GM21717 (cell line): Measurements from ENCODE around the gene PICALM.
"Not testable (repeated sequence)": the region's sequence is repeated elsewhere in the genome, so short reads cannot be mapped to it uniquely, and the experiment has no call there.

Experiments
- ATAC-seq: cut with Tn5 transposase; IDR thresholded peaks from one replicate; pipeline ENCODE4 v1.9.1; 2021; ENCODE audit warnings: mild to moderate bottlenecking, moderate library complexity; ENCODE audit not compliant: unreplicated experiment

PICALM gene, protein sequence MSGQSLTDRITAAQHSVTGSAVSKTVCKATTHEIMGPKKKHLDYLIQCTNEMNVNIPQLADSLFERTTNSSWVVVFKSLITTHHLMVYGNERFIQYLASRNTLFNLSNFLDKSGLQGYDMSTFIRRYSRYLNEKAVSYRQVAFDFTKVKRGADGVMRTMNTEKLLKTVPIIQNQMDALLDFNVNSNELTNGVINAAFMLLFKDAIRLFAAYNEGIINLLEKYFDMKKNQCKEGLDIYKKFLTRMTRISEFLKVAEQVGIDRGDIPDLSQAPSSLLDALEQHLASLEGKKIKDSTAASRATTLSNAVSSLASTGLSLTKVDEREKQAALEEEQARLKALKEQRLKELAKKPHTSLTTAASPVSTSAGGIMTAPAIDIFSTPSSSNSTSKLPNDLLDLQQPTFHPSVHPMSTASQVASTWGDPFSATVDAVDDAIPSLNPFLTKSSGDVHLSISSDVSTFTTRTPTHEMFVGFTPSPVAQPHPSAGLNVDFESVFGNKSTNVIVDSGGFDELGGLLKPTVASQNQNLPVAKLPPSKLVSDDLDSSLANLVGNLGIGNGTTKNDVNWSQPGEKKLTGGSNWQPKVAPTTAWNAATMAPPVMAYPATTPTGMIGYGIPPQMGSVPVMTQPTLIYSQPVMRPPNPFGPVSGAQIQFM

DNA sequence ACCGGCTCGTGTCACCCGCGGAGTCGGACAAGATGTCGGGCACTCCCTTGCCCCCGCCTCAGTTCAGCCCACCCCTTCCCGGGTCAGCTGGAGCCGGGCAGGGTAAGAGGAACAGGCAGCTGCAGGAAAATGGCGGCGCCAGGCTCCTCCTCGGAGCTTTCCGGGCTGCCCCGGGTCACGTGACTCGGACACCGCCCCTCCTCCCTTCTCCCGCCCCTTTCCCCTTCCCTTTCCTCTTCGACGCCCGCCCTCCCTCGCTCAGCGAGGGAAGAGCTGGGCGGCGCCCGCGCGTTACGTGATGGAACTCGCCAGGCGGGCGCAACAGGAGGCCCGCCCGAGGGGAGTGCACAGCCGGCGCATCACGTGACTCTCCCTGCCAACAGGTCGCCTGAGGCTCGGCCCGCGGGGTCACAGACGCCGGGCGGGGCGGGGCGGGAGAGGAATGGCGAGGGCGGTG, at the start of gene PICALM:
Gene PICALM, minus strand, starts transcription at position 134 of the 457 bp plus-strand sequence. CDS start 304 bp downstream, outside the sequence.
- ATAC-seq = peak; percentile 86

- ATAC-seq = no peak
Observed at GRCh38 chr11:86118253-86118652, 49.4 kb upstream of the PICALM start.

DNA sequence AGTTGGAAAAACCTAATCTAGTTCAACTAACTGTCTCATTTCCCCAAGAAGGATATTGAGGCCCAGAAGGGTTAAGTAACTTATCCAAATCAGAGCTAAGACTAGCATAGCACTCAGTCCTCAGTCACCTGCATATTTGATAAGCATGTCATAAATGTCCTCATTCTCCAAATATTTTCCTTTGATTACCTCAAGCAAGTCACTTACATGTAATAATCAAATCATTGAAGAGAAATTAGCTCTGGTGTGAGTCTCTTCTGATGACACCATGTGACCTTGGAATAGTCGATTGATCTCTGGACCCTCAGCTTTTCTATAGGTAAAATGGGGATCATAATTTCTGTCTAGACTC, 48.8 kb upstream of the PICALM start:
- no peak for ATAC-seq

DNA sequence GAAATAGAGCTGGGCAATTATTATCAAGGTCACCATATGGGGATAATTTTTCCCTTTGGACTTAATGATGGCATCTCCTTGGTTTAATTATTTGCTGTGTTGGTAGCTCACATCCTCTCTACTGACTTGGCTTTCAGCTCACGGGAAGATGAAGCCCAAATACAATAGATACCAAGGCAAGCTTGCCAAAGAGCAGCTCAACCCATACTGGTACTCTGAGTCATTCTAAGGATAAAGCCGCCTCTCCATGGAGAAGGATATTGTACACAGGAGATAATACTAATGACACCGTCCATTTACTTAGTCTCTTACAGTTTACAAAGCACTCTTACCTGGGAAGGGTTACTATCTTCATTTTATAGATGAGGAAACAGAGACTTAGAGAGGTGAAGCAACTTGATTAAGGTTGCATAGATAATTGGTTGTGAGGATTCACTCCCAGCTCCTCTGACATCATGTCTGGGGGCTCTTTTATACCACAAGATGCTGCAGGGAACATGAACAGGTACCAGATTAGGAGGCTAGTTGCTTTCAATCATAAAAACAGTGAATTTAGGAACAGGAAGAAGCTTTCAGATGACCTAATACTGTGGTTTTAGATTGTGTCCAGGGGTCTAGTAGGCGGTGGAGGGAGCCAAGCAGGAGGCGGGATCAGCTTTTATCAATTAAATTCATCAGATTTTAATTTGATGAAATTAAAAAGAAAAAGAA, 48.3 kb upstream of the PICALM start:
- ATAC-seq = no peak

DNA sequence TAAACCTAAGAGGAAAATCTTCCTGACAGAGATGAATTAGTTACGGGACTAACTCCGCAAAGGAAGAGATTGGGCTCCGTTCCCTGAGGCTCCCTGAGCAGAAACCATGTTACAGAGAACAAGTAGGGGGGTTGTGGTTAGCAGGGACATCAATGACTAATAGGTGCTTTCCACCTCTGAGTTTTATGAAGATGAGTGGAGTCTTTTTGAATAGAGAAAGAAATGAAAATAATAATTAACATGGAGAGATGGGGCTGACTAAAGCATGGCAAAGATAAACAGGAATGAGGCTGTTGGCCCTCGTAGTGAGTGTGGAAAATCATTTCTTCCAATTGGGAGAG, 47.5 kb upstream of the PICALM start:
- ATAC-seq = peak; percentile 93

DNA sequence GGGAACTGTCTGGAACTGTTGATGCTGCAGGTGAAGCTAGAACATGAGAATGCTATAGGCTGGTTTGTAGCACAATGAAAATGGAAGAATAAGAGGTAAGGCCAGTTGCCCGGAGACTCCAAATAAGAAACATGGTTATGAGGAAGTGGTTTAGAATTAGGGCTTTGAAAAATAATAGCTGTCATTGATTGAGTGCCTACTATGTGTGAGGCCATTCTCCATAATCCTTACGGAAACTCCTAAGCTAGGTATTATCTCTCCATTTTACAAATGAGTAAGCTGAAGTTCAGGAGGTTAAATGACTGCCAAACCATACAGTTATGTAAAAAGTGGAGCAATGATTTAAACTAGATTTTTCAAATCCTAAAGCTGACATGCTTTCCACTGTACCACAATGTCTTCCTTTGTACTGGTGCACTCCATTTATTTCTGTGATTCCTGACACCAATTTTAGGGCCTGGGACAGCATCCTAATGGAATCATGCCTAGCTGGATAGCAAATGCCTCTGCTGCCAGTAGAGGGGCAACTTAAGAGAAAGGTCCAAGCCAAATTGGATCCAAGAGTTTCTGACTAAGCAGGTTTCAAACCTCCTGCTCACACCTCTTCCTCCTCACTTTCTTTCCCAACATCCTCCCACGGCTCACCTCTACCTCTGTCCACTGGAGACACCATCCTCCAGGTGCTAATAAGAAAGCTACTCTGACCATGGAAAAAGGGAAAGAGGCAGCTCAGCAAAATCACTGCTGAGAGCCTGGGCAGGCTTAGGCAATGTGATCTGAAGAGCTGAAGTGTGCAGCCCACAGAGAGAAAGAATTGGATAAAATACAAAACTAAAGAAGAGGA, 46.9 kb upstream of the PICALM start:
- peak; percentile 54 for ATAC-seq

GRCh38 chr11:86108890-86109638, 40.2 kb upstream of the PICALM start:
- no peak for ATAC-seq

- ATAC-seq = no peak
Observed at GRCh38 chr11:86108191-86108590, 39.3 kb upstream of the PICALM start.

GRCh38 chr11:86106916-86107315, 38.0 kb upstream of the PICALM start:
- no peak for ATAC-seq

- ATAC-seq = not testable (repeated sequence)
Observed at GRCh38 chr11:86106031-86106430, 37.1 kb upstream of the PICALM start.

DNA sequence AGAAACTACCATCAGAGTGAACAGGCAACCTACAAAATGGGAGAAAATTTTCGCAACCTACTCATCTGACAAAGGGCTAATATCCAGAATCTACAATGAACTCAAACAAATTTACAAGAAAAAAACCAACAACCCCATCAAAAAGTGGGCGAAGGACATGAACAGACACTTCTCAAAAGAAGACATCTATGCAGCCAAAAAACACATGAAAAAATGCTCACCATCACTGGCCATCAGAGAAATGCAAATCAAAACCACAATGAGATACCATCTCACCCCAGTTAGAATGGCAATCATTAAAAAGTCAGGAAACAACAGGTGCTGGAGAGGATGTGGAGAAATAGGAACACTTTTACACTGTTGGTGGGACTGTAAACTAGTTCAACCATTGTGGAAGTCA, 36.7 kb upstream of the PICALM start:
- ATAC-seq = not testable (repeated sequence)

GRCh38 chr11:86103808-86104207, 34.9 kb upstream of the PICALM start:
- ATAC-seq = no peak

GRCh38 chr11:86101941-86102407, 33.1 kb upstream of the PICALM start:
- no peak for ATAC-seq

DNA sequence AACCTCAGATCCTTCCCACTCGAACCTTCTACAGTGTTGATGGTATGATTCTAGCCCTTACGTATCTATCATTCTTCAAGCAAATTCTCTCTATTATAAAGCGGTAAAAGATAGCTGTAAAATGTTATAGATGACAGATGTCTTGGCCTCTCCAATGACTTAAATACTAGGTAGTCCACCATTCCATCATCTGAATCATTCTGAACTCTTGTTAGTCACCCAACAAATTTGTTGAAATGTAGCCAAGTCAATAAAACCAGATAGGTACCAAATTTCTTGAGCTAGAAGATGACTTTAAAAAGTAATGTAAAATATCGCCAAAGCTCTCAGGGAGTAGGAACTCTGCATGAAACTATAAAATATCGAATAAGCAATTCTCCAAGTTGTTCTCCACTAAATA, 32.6 kb upstream of the PICALM start:
- no peak for ATAC-seq

- ATAC-seq = no peak
Observed at GRCh38 chr11:86099874-86100273, 31.0 kb upstream of the PICALM start.

DNA sequence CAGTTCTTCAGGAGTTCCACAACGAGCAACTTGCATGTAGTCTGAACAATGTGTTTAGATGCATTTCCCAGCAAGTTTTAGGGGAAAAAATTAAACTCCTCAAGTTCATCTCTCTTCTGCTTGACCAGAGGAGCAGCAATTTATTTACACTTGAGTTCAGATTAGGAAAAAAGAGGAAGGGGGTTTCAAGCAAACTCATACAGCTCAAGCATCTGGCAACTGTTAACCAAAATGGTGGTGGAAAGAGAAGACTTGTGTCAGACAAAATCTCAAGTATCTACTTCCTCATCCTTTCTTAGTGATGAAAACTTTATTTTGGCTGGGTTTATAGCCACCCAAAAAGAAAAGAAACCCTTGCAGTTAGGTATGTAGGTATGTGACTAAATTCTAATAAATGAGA, 29.1 kb upstream of the PICALM start:
- ATAC-seq = no peak

DNA sequence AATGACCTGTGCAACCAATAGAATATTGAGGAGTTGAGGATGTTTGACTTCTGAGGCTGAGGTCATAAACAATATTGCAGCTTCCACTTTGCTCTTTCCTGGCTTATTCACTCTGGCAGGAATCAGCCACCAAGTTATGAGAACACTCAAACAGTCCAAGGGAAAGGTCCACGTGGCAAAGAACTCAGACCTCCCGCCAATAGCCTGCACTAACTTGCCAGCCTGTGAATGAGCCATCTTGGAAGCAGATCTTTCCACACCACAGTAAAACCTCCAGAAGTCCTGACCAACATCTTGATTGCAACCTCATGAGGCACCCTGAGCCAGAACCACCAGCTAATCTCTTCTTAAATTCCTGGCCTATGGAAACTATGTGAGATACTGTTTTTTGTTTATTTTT, 22.7 kb upstream of the PICALM start:
- ATAC-seq = no peak

DNA sequence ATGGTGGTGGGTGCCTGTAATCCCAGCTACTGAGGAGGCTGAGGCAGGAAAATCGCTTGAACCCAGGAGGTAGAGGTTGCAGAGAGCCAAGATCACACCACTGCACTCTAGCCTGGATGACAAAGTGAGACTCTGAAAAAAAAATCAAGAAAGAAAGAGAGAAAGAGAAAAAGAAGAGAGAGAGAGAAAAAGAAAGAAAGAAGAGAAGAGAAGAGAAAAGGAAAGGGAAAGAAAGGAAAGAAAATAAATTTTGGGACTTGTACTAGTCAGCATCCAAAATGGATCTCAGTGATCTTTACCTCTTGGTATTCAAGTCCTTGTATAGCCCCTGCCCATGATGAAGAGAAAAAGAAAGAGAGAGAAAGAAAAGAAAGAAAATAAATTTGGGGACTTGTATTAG, 22.2 kb upstream of the PICALM start:
- no peak for ATAC-seq

- ATAC-seq = no peak
Observed at GRCh38 chr11:86089659-86090058, 20.8 kb upstream of the PICALM start.

- ATAC-seq = not testable (repeated sequence)
Observed at GRCh38 chr11:86087688-86088087, 18.8 kb upstream of the PICALM start.
